ENCODE measurements around the gene TM7SF2.

DNA sequence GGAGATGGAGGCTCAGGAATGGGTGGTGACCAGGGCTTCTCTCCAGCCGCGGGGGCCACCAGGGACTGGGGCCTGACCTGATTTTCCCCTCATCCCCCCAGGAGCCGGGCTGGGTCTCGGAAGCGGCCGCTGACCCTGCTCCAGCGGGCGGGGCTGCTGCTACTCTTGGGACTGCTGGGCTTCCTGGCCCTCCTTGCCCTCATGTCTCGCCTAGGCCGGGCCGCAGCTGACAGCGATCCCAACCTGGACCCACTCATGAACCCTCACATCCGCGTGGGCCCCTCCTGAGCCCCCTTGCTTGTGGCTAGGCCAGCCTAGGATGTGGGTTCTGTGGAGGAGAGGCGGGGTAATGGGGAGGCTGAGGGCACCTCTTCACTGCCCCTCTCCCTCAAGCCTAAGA, 23.8 kb upstream of the TM7SF2 start:
- TF ChIP-seq TAF1 (IDR thresholded peaks at IDR 0.05; ENCODE audit: low read depth, low read length) (no peak), EP300 (IDR thresholded peaks at IDR 0.05; ENCODE audit: borderline replicate concordance in 1 of 2, low read depth in 2 of 2, low read length in 2 of 2) (no peak), GABPA (IDR thresholded peaks at IDR 0.05; ENCODE audit: borderline replicate concordance, insufficient read depth, low read length) (no peak), POLR2AphosphoS5 (IDR thresholded peaks at IDR 0.05; ENCODE audit: low read depth, low read length) (no peak)
- TF ChIP-seq, protein P1, sequence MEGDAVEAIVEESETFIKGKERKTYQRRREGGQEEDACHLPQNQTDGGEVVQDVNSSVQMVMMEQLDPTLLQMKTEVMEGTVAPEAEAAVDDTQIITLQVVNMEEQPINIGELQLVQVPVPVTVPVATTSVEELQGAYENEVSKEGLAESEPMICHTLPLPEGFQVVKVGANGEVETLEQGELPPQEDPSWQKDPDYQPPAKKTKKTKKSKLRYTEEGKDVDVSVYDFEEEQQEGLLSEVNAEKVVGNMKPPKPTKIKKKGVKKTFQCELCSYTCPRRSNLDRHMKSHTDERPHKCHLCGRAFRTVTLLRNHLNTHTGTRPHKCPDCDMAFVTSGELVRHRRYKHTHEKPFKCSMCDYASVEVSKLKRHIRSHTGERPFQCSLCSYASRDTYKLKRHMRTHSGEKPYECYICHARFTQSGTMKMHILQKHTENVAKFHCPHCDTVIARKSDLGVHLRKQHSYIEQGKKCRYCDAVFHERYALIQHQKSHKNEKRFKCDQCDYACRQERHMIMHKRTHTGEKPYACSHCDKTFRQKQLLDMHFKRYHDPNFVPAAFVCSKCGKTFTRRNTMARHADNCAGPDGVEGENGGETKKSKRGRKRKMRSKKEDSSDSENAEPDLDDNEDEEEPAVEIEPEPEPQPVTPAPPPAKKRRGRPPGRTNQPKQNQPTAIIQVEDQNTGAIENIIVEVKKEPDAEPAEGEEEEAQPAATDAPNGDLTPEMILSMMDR (IDR thresholded peaks at IDR 0.05; ENCODE audit: control extremely low read depth in 1 of 3, insufficient read depth in 1 of 3, low read depth in 1 of 3, low read length in 3 of 3) = no peak
